Type B pancreatic cell (in vitro differentiated cells): Measurements from ENCODE around the gene USH2A. TPM values are rescaled to one million over a fixed set of nuclear protein-coding genes. Genes with fewer than 3 reads are reported as not detected.

Experiments
- DNase-seq: peaks from one replicate; pipeline ENCODE4 v3.0.0; 2021; ENCODE audit warnings: mixed read lengths; ENCODE audit not compliant: unreplicated experiment; ENCODE audit errors: extremely low spot score
- H3K27ac Mint-ChIP-seq: 2 replicates; pipeline ENCODE4 v1.8.0; 2021; ENCODE audit warnings: mild to moderate bottlenecking, mixed read lengths
- H3K27me3 Mint-ChIP-seq: 2 replicates; pipeline ENCODE4 v1.8.0; 2021; ENCODE audit warnings: mixed read lengths
- H3K36me3 Mint-ChIP-seq: 2 replicates; pipeline ENCODE4 v1.8.0; 2021; ENCODE audit warnings: mixed read lengths
- H3K4me1 Mint-ChIP-seq: one replicate; pipeline ENCODE4 v1.8.0; 2021; ENCODE audit warnings: mixed read lengths; ENCODE audit not compliant: unreplicated experiment
- H3K4me3 Mint-ChIP-seq: 2 replicates; pipeline ENCODE4 v1.8.0; 2021; ENCODE audit warnings: mild to moderate bottlenecking, mixed read lengths
- H3K9me3 Mint-ChIP-seq: 2 replicates; pipeline ENCODE4 v1.8.0; 2021; ENCODE audit warnings: mixed read lengths
- total RNA-seq: library from RNA; stranded (reverse); gene quantifications from 2 replicates; pipeline ENCODE4 v1.2.1, GENCODE V29; 2021; ENCODE audit warnings: low replicate concordance
- TF ChIP-seq, protein P1 (sequence below): fragments of 200-600 bp; sonication (generic); conservative IDR thresholded peaks from 2 replicates; pipeline ENCODE4 v1.5.0; 2021; ENCODE audit warnings: antibody characterized with exemption, mild to moderate bottlenecking

The USH2A gene
- total RNA-seq, 1 donor from 2014 or later, result 0.22 TPM

- DNase-seq, result no peak
- TF ChIP-seq, protein P1, sequence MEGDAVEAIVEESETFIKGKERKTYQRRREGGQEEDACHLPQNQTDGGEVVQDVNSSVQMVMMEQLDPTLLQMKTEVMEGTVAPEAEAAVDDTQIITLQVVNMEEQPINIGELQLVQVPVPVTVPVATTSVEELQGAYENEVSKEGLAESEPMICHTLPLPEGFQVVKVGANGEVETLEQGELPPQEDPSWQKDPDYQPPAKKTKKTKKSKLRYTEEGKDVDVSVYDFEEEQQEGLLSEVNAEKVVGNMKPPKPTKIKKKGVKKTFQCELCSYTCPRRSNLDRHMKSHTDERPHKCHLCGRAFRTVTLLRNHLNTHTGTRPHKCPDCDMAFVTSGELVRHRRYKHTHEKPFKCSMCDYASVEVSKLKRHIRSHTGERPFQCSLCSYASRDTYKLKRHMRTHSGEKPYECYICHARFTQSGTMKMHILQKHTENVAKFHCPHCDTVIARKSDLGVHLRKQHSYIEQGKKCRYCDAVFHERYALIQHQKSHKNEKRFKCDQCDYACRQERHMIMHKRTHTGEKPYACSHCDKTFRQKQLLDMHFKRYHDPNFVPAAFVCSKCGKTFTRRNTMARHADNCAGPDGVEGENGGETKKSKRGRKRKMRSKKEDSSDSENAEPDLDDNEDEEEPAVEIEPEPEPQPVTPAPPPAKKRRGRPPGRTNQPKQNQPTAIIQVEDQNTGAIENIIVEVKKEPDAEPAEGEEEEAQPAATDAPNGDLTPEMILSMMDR, result no peak
- Mint-ChIP-seq H3K36me3 (no peaks in the 10 kb centered on the region), H3K27ac (no peak overlapping the region), H3K4me3 (no peak overlapping the region), H3K4me1 (peaks cover 9% of the 10 kb centered on the region), H3K9me3 (peaks cover 5% of the 10 kb centered on the region), H3K27me3 (no peaks in the 10 kb centered on the region)
These were observed 201.0 kb downstream of the USH2A start for GRCh38 chr1:216222288-216222687.

DNA sequence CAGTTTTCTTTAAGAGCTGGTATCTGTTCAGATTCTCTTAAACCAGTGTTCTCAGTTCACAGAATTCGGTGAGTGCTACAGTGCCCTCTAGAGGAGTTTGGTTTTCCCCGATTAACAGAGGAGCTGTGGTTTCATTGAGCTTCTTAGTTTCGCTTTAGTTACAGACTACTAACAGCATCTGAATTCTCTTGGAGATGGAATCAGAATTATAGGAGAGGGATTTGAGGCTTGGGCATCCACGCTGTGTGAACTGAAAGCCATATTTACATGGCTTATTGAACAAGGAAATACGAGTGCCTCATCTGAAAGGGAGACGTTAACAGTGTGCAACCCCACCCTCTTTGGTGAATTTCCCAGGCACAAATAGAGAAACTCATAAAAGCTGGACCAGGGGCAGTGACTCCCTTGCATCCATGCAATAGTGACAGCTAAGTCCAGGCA lies 202.0 kb downstream of the USH2A start:
- TF ChIP-seq, protein P1, result peak; percentile 81
- H3K4me3 Mint-ChIP-seq, result peak overlapping the region; percentile 85
- H3K27ac Mint-ChIP-seq, result peak overlapping the region; percentile 77
- peaks cover 9% of the 10 kb centered on the region for H3K4me1 Mint-ChIP-seq
- no peak for DNase-seq
- no peaks in the 10 kb centered on the region for H3K36me3 Mint-ChIP-seq
- peaks cover under 1% of the 10 kb centered on the region for H3K9me3 Mint-ChIP-seq
- H3K27me3 Mint-ChIP-seq, result no peaks in the 10 kb centered on the region

DNA sequence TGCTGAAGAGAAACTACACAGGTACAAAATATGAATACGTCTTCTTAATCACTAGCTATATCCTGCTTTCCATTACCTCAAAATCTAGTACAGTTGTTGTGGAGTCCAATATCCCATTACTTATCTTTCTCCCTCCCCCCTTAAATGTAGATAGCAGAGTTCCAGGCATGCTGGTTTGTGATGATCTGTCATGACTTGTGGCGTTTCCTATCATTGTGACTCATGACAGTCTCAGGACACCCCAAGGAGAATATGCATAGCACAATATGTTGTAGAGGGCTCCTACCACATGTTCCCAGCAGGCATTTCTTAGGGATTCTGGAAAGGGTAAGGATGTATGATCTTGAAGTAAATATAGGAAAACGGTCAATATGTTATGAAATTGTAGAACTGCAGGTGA lies 206.9 kb downstream of the USH2A start:
- TF ChIP-seq, protein P1, result no peak
- Mint-ChIP-seq H3K4me1 (peaks cover 3% of the 10 kb centered on the region), H3K36me3 (no peaks in the 10 kb centered on the region), H3K27ac (no peak overlapping the region), H3K4me3 (no peak overlapping the region), H3K9me3 (no peaks in the 10 kb centered on the region), H3K27me3 (no peaks in the 10 kb centered on the region)
- DNase-seq, result no peak

DNA sequence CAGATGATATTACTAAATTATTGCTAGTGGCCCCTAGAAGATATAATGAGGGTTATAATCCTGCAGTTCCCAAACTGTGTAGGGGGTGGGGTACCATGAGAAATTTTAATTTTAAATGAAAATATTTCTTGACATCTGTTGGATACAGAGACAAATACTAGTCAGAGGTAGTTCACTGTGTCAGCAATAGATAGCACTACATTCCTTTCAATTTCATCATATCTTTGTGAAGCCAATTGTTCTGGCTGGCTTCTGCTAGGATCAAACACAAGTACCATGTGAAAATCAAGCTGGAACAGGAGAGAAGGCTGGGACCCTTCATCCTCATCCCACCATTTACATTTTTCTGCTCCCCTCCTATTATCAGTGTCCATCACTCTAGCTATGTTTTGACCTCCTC lies 208.1 kb downstream of the USH2A start:
- TF ChIP-seq, protein P1, result no peak
- H3K4me1 Mint-ChIP-seq, result no peaks in the 10 kb centered on the region
- H3K36me3 Mint-ChIP-seq, result no peaks in the 10 kb centered on the region
- no peak for DNase-seq
- no peak overlapping the region for H3K4me3 Mint-ChIP-seq
- H3K9me3 Mint-ChIP-seq, result no peaks in the 10 kb centered on the region
- no peak overlapping the region for H3K27ac Mint-ChIP-seq
- H3K27me3 Mint-ChIP-seq, result no peaks in the 10 kb centered on the region

- DNase-seq, result no peak
- no peaks in the 10 kb centered on the region for H3K27me3 Mint-ChIP-seq
- H3K9me3 Mint-ChIP-seq, result no peaks in the 10 kb centered on the region
- H3K4me3 Mint-ChIP-seq, result no peak overlapping the region
- TF ChIP-seq, protein P1, result no peak
- H3K36me3 Mint-ChIP-seq, result no peaks in the 10 kb centered on the region
- no peak overlapping the region for H3K27ac Mint-ChIP-seq
- H3K4me1 Mint-ChIP-seq, result peaks cover 4% of the 10 kb centered on the region
These were observed 210.4 kb downstream of the USH2A start for GRCh38 chr1:216212826-216213225.

DNA sequence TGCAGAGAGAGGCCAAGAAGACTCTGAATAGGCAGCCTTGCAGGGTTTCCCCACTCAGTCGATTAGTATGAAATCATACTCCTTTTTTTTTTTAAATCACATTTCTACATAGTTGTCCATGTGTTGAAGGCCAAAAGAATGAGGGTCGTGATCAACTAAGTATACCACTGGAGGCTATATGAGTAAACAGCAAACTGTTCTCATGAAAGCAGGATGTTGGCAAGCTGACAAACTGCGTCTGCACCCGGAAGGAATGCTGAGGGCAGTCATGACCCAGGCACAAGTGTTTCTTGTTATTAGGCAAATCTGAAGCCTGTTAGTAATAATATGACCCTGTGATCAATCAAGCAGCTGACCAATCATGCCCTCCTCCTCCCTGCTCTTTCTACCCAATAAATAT lies 213.2 kb downstream of the USH2A start:
- H3K36me3 Mint-ChIP-seq, result no peaks in the 10 kb centered on the region
- H3K4me1 Mint-ChIP-seq, result peaks cover 4% of the 10 kb centered on the region
- no peaks in the 10 kb centered on the region for H3K9me3 Mint-ChIP-seq
- H3K4me3 Mint-ChIP-seq, result no peak overlapping the region
- H3K27ac Mint-ChIP-seq, result no peak overlapping the region
- TF ChIP-seq, protein P1, result no peak
- no peaks in the 10 kb centered on the region for H3K27me3 Mint-ChIP-seq
- DNase-seq, result no peak
